Adipocyte (in vitro differentiated cells): Measurements from ENCODE around the gene OMP.
"Not testable (repeated sequence)": the region's sequence is repeated elsewhere in the genome, so short reads cannot be mapped to it uniquely, and the experiment has no call there.

ENCODE experiments used
- DNase-seq: peaks from one replicate; pipeline ENCODE4 v3.0.0-alpha.2; 2015; ENCODE audit warnings: low read depth
- H3K27me3 ChIP-seq: replicated peaks from 2 replicates; pipeline ENCODE4 v1.7.0; 2013; ENCODE audit warnings: mild to moderate bottlenecking, low read length, moderate library complexity; ENCODE audit not compliant: control insufficient read depth, insufficient read depth
- H3K36me3 ChIP-seq: 2 replicates; pipeline ENCODE4 v1.7.0; 2013; ENCODE audit warnings: low read length, mild to moderate bottlenecking, moderate library complexity; ENCODE audit not compliant: control insufficient read depth, insufficient read depth, severe bottlenecking
- H3K4me1 ChIP-seq: 2 replicates; pipeline ENCODE4 v1.7.0; 2013; ENCODE audit warnings: mild to moderate bottlenecking, low read length, moderate library complexity; ENCODE audit not compliant: control insufficient read depth, insufficient read depth
- H3K4me3 ChIP-seq: 2 replicates; pipeline ENCODE4 v1.7.0; 2013; ENCODE audit warnings: mild to moderate bottlenecking, low read length, moderate library complexity
- H3K9ac ChIP-seq: 2 replicates; pipeline ENCODE4 v1.7.0; 2013; ENCODE audit warnings: mild to moderate bottlenecking, low read length, moderate library complexity
- H3K9me3 ChIP-seq: 2 replicates; pipeline ENCODE4 v1.7.0; 2013; ENCODE audit warnings: mild to moderate bottlenecking, low read length, moderate library complexity; ENCODE audit not compliant: control insufficient read depth

Gene OMP

GRCh38 chr11:77090046-77090372 is 12.6 kb upstream of the OMP start:
- no peaks in the 10 kb centered on the region for H3K27me3 ChIP-seq
- H3K9me3 ChIP-seq = no peaks in the 10 kb centered on the region
- no peak overlapping the region for H3K4me3 ChIP-seq
- H3K9ac ChIP-seq = no peak overlapping the region
- DNase-seq = no peak
- no peaks in the 10 kb centered on the region for H3K4me1 ChIP-seq
- H3K36me3 ChIP-seq = peaks cover 26% of the 10 kb centered on the region

DNA sequence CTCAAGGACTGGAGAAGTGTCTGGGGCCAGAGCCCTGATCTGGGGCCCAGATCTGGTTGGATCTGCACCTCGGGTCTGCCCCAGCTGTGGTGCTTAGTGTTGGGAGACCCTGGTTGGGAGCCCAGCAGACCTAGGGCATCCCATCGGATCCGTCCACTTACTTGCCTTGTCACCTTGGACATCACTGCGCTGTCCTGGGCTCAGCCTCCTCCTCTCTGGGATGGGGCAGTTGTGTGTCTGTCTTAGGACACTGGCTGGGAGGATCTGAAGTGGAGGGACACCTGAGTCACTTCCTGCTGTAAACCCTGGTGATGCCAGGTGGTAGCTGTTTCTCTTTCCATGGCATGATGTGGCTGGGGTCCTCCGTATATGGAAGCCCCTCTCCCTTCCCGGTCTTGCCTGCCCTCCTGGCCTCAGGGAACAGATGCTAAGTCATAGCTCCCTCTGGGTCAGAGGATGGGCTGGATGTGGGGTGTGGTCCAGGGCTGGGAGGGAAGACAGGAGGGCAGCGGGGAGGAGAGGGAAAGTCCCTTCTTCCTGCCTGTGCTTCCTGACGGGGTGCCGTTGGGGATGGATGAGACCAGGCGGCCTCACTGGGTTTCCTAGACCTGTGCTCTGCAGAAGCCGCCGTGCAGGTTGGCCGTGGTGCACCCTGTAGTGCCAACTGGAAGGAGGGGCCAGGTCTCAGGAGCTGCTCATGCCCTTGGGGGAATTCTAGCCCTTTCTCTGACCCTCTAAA is 12.1 kb upstream of the OMP start:
- no peak for DNase-seq
- no peaks in the 10 kb centered on the region for H3K27me3 ChIP-seq
- H3K4me3 ChIP-seq = no peak overlapping the region
- H3K9ac ChIP-seq = no peak overlapping the region
- peaks cover 22% of the 10 kb centered on the region for H3K36me3 ChIP-seq
- no peaks in the 10 kb centered on the region for H3K4me1 ChIP-seq
- no peaks in the 10 kb centered on the region for H3K9me3 ChIP-seq

DNA sequence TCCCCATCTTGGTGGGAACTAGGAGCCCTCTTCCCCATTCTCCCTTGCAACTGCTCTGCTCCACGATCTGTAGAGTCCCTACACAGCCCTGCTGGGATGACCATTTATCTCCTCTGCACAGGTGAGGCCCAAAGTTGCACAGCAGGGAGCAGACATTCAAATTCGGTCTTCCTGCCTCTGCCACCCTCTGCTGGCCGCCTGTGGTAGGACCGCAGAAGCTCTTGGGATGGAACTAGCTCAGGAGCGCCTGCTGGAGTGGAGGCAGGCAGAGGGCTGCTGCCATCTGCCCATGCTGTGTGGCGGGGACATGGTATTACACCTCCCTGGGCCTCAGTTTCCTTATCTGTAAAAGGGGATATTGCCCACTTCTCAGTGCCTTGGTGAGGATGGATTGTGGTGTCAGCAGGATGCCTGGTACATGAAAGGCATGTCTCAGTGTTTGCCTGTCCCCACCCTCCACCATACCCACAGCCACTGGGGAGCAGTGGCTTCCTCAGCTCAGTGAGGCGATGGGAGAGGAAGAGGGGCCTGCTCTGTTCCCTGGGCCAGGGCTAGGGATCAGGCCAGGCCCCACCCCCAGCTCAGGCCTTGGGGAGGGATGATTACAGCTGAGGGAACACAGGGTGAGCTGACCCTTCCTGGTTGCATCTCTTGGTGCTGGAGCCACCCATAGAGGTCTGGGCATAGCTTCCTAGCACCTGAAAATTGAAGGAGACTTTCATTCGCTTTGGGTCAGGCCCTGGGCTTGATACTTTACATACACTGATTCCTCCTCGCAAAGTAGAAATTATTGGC is 11.3 kb upstream of the OMP start:
- H3K4me1 ChIP-seq = no peaks in the 10 kb centered on the region
- no peak overlapping the region for H3K9ac ChIP-seq
- no peaks in the 10 kb centered on the region for H3K9me3 ChIP-seq
- no peak overlapping the region for H3K4me3 ChIP-seq
- no peaks in the 10 kb centered on the region for H3K27me3 ChIP-seq
- peaks cover 17% of the 10 kb centered on the region for H3K36me3 ChIP-seq
- peak; percentile 83 for DNase-seq

DNA sequence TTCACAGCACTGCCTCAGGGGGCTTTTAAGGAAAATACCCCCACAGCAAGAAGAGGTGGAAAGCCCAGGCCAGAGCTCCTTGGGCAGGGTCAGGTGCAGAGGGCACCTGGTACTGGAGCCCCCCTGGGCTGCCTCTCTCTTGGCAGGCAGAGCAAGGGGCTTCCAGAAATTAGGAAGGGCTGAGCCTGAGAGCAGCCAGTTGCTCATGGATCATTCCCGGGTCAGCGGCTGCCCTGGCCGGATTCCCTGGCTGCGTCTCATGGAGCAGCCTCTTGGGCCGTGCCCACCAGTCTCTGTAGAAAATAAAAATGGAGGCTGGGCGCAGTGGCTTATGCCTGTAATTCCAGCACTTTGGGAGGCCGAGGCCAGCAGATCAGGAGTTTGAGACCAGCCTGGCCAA is 10.3 kb upstream of the OMP start:
- H3K4me3 ChIP-seq = no peak overlapping the region
- peaks cover 17% of the 10 kb centered on the region for H3K36me3 ChIP-seq
- no peaks in the 10 kb centered on the region for H3K27me3 ChIP-seq
- no peaks in the 10 kb centered on the region for H3K4me1 ChIP-seq
- H3K9ac ChIP-seq = no peak overlapping the region
- H3K9me3 ChIP-seq = no peaks in the 10 kb centered on the region
- DNase-seq = no peak

DNA sequence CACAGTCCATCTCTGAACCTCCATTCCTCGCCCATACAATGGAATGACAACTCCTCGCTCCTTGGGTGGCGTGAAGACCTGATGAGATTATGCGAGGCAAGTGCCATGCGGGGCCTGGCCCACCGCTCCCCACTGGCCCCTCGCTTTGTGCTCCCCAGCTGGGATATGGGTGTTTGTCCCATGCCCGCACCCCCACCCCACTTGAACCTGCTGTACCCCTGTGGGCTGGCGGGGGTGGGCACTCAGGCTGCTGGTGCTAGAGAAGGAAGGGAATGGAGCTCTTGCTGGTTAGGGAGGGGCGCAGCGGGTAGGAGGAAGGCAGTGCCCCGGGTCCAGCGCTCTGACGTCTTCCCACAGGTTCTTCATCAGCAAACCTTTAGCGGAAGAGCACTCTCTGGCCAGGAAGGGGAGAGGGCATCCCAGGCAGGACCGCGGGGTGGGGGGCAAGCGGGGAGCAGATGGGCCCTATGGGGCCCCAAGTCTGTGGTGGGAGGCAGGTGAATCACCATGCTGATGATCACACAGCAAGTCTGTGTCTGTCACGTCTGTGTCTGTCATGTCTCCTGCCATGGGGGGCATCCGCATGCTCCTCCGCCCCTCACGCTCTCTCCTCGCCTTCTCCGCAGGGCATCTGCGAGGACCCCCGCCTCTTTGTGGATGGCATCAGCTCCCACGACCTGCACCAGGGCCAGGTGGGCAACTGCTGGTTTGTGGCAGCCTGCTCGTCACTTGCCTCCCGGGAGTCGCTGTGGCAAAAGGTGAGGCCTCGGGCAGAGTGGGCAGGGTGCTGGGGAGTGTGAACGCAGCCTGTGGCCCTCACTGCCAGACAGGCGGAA is 9.4 kb upstream of the OMP start:
- no peaks in the 10 kb centered on the region for H3K4me1 ChIP-seq
- DNase-seq = no peak
- H3K4me3 ChIP-seq = no peak overlapping the region
- no peak overlapping the region for H3K9ac ChIP-seq
- no peaks in the 10 kb centered on the region for H3K9me3 ChIP-seq
- peaks cover 17% of the 10 kb centered on the region for H3K36me3 ChIP-seq
- H3K27me3 ChIP-seq = no peaks in the 10 kb centered on the region

- H3K27me3 ChIP-seq = no peaks in the 10 kb centered on the region
- no peak for DNase-seq
- H3K4me1 ChIP-seq = no peaks in the 10 kb centered on the region
- H3K9me3 ChIP-seq = no peaks in the 10 kb centered on the region
- no peak overlapping the region for H3K4me3 ChIP-seq
- H3K36me3 ChIP-seq = peaks cover 17% of the 10 kb centered on the region
- no peak overlapping the region for H3K9ac ChIP-seq
These were observed 8.4 kb upstream of the OMP start for GRCh38 chr11:77093987-77094840.

- peaks cover 17% of the 10 kb centered on the region for H3K36me3 ChIP-seq
- no peak overlapping the region for H3K4me3 ChIP-seq
- H3K9ac ChIP-seq = no peak overlapping the region
- no peaks in the 10 kb centered on the region for H3K4me1 ChIP-seq
- H3K9me3 ChIP-seq = no peaks in the 10 kb centered on the region
- no peak for DNase-seq
- H3K27me3 ChIP-seq = no peaks in the 10 kb centered on the region
These were observed 7.7 kb upstream of the OMP start for GRCh38 chr11:77094841-77095365.

- Histone ChIP-seq H3K27me3 (no peaks in the 10 kb centered on the region), H3K36me3 (peaks cover 17% of the 10 kb centered on the region), H3K9ac (no peak overlapping the region), H3K4me1 (no peaks in the 10 kb centered on the region), H3K4me3 (no peak overlapping the region), H3K9me3 (no peaks in the 10 kb centered on the region)
- DNase-seq = no peak
These were observed 6.8 kb upstream of the OMP start for GRCh38 chr11:77095551-77096490.

DNA sequence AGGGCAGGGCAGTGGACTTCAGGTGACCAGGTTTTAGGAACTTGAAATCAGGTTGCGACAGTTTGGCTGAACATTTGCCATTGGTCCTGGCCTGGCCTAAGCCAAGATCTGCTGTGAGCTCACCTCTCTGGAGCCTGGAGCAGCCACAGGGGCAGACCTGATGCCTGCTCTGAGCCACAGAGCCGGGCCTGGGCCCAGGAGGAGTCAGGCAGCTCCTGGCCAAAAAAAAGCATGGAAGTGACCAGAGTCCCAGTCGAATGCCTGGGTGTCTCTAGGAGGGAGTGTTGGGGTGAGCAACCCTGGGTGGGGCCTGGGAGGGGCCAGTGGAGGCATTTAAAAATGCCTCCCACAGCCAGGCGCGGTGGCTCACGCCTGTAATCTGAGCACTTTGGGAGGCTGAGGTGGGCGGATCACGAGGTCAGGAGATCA is 6.0 kb upstream of the OMP start:
- Histone ChIP-seq H3K9ac (no peak overlapping the region), H3K27me3 (no peaks in the 10 kb centered on the region), H3K36me3 (peaks cover 17% of the 10 kb centered on the region), H3K4me3 (no peak overlapping the region), H3K4me1 (no peaks in the 10 kb centered on the region), H3K9me3 (no peaks in the 10 kb centered on the region)
- DNase-seq = no peak

- H3K9ac ChIP-seq, DNase-seq, H3K4me1 ChIP-seq, H3K27me3 ChIP-seq, H3K9me3 ChIP-seq, H3K4me3 ChIP-seq: not testable (repeated sequence)
- peaks cover 17% of the 10 kb centered on the region for H3K36me3 ChIP-seq
These were observed 5.5 kb upstream of the OMP start for GRCh38 chr11:77097180-77097579.
